ENCODE data around the gene PDZD2. TPM values are rescaled to one million over a fixed set of nuclear protein-coding genes. Genes with fewer than 3 reads are reported as not detected.

Gene PDZD2
- total RNA-seq, 1 donor from 2014 or later, result 1.1 TPM

GRCh38 chr5:31786090-31786631 lies 147.2 kb downstream of the PDZD2 start:
- no peak overlapping the region for H3K9ac ChIP-seq
- no peaks in the 10 kb centered on the region for H4K20me1 ChIP-seq (ENCODE audit: low read depth)
- no peak for DNase-seq (ENCODE audit: low spot score)
- no peaks in the 10 kb centered on the region for H3K36me3 ChIP-seq
- no peaks in the 10 kb centered on the region for H3F3A ChIP-seq (ENCODE audit: low read depth)
- H3K27me3 ChIP-seq, result no peaks in the 10 kb centered on the region
- no peak overlapping the region for H3K27ac ChIP-seq
- Mint-ChIP-seq H3K27ac (no peak overlapping the region), H3K36me3 (no peaks in the 10 kb centered on the region), H3K27me3 (ENCODE audit: insufficient read depth, low read depth) (no peaks in the 10 kb centered on the region), H3K4me1 (peaks cover 3% of the 10 kb centered on the region), H3K9me3 (no peaks in the 10 kb centered on the region), H3K4me3 (no peak overlapping the region)
- TF ChIP-seq CTCF (IDR thresholded peaks at IDR 0.05) (no peak), EZH2phosphoT487 (IDR thresholded peaks at IDR 0.05) (no peak), EZH2 (IDR thresholded peaks at IDR 0.05) (no peak)
- no peak overlapping the region for H3K4me2 ChIP-seq
- H3K79me2 ChIP-seq (ENCODE audit: low read depth), result no peaks in the 10 kb centered on the region
- H3K4me1 ChIP-seq, result no peaks in the 10 kb centered on the region
- no peaks in the 10 kb centered on the region for H3K9me3 ChIP-seq (ENCODE audit: low read depth)
- no peak overlapping the region for H3K4me3 ChIP-seq
- H2AFZ ChIP-seq (replicated peaks), result no peak overlapping the region

- Mint-ChIP-seq H3K27me3 (ENCODE audit: insufficient read depth, low read depth) (no peaks in the 10 kb centered on the region), H3K27ac (no peak overlapping the region), H3K4me3 (no peak overlapping the region), H3K9me3 (peaks cover 2% of the 10 kb centered on the region), H3K36me3 (no peaks in the 10 kb centered on the region), H3K4me1 (no peaks in the 10 kb centered on the region)
- H3K9ac ChIP-seq, result no peak overlapping the region
- H3K27me3 ChIP-seq, result no peaks in the 10 kb centered on the region
- no peak for TF ChIP-seq CTCF (IDR thresholded peaks at IDR 0.05)
- no peak for TF ChIP-seq EZH2phosphoT487 (IDR thresholded peaks at IDR 0.05)
- TF ChIP-seq EZH2 (IDR thresholded peaks at IDR 0.05), result no peak
- no peaks in the 10 kb centered on the region for H4K20me1 ChIP-seq (ENCODE audit: low read depth)
- H3F3A ChIP-seq (ENCODE audit: low read depth), result no peaks in the 10 kb centered on the region
- H3K4me2 ChIP-seq, result no peak overlapping the region
- H3K4me1 ChIP-seq, result no peaks in the 10 kb centered on the region
- H3K79me2 ChIP-seq (ENCODE audit: low read depth), result no peaks in the 10 kb centered on the region
- DNase-seq (ENCODE audit: low spot score), result no peak
- H3K9me3 ChIP-seq (ENCODE audit: low read depth), result no peaks in the 10 kb centered on the region
- H3K36me3 ChIP-seq, result no peaks in the 10 kb centered on the region
- H3K27ac ChIP-seq, result no peak overlapping the region
- H2AFZ ChIP-seq (replicated peaks), result no peak overlapping the region
- no peak overlapping the region for H3K4me3 ChIP-seq
These were observed 155.1 kb downstream of the PDZD2 start for GRCh38 chr5:31794009-31794408.

DNA sequence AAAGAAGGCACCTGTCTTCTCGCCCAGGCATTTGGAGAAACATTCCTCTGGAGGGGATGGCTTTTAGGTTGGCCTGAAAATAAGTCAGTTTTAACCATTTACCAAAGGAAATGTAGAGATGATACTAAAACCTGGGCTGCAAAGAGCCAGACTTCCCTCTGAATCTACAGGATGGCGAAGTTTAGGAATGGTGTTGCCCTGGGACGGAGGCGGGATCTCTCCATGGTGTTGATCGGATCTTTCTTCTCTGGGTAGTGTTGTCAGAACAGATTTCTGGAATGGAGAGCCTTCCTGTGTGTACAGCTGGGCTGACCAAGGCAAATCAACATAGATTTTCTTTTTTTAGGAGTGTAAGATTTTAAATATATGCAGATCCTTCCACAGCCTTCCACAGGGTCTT lies 159.2 kb downstream of the PDZD2 start:
- Histone ChIP-seq H4K20me1 (ENCODE audit: low read depth) (no peaks in the 10 kb centered on the region), H3K27me3 (no peaks in the 10 kb centered on the region), H3K4me1 (no peaks in the 10 kb centered on the region), H3K4me3 (no peak overlapping the region), H3K79me2 (ENCODE audit: low read depth) (no peaks in the 10 kb centered on the region), H3K36me3 (no peaks in the 10 kb centered on the region), H3K9me3 (ENCODE audit: low read depth) (no peaks in the 10 kb centered on the region), H3K27ac (no peak overlapping the region), H3K4me2 (no peak overlapping the region), H3K9ac (no peak overlapping the region), H2AFZ (replicated peaks) (no peak overlapping the region), H3F3A (ENCODE audit: low read depth) (no peaks in the 10 kb centered on the region)
- no peak for DNase-seq (ENCODE audit: low spot score)
- H3K9me3 Mint-ChIP-seq, result peaks cover 2% of the 10 kb centered on the region
- no peak overlapping the region for H3K4me3 Mint-ChIP-seq
- TF ChIP-seq CTCF (IDR thresholded peaks at IDR 0.05) (no peak), EZH2 (IDR thresholded peaks at IDR 0.05) (no peak), EZH2phosphoT487 (IDR thresholded peaks at IDR 0.05) (no peak)
- H3K27ac Mint-ChIP-seq, result no peak overlapping the region
- H3K27me3 Mint-ChIP-seq (ENCODE audit: insufficient read depth, low read depth), result peaks cover 6% of the 10 kb centered on the region
- H3K4me1 Mint-ChIP-seq, result no peaks in the 10 kb centered on the region
- no peaks in the 10 kb centered on the region for H3K36me3 Mint-ChIP-seq

All from neural progenitor cell (in vitro differentiated cells).